GM12892 (cell line): ENCODE results near the gene PCIF1.

Experiments
- POLR2A ChIP-seq: IDR thresholded peaks from 2 replicates; pipeline ENCODE4 v1.6.1; 2011; ENCODE audit warnings: low read depth, low read length, control low read depth
- POLR2AphosphoS5 ChIP-seq: IDR thresholded peaks from 2 replicates; pipeline ENCODE4 v1.6.1; 2011; ENCODE audit warnings: low read depth, low read length, control low read depth
- TAF1 ChIP-seq: IDR thresholded peaks from 2 replicates; pipeline ENCODE4 v1.6.1; 2011; ENCODE audit warnings: low read depth, mild to moderate bottlenecking, control low read depth, low read length, borderline replicate concordance

DNA sequence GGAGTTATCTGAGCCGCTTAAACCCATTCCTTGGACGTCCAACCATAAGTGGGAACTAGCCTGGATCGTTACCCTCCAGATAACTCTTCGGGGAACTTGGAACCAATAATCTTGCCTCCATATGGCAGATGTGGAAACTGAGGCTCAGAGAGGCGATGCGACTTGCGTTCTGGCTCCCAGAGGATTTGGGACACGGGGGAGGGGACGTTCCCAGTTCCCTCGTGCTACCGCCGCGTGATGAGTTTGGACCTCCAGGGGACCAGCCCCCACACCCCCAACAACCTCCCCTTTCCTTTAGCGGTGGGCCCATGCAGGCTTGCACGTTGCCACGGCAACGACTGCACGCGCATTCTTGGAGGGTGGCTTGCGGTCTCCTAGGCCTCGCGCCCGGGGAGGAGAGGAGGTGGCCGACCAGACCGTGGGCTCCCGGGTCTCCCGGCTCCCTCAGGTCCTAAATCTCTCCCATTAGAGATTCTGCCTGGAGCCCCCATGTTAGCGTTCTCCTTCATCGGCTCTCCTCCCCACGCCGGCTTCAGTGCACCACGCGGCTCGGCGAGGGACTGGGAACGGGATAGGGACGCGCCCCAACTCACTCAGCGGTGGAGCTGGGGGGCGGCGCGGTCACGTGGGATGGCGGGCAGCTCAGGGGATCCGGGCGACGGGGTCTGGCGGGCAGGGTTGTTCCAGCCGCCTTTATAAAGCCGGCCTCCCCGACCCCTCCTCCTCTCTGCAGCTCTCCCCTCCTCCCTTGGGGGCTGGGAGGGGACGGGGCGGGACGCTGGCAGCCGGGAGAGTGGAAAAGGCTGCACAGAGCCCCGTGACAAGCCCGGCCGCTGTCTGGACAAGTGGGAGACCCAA lies 22.8 kb upstream of the PCIF1 start, which contains the start of gene PLTP:
- TF ChIP-seq POLR2AphosphoS5 (no peak), POLR2A (no peak), TAF1 (no peak)
